ENCODE results near the gene DDRGK1. TPM values are rescaled to one million over a fixed set of nuclear protein-coding genes. Genes with fewer than 3 reads are reported as not detected.
"Not testable (repeated sequence)": the region's sequence is repeated elsewhere in the genome, so short reads cannot be mapped to it uniquely, and the experiment has no call there.

Gene DDRGK1
- total RNA-seq, 1 donor from 2014 or later, result 47.8 TPM

GRCh38 chr20:3215359-3215917 lies 11.0 kb upstream of the DDRGK1 start:
- ATAC-seq, result not testable (repeated sequence)

- ATAC-seq, result no peak
These were observed 8.7 kb upstream of the DDRGK1 start for GRCh38 chr20:3213226-3213625.

DNA sequence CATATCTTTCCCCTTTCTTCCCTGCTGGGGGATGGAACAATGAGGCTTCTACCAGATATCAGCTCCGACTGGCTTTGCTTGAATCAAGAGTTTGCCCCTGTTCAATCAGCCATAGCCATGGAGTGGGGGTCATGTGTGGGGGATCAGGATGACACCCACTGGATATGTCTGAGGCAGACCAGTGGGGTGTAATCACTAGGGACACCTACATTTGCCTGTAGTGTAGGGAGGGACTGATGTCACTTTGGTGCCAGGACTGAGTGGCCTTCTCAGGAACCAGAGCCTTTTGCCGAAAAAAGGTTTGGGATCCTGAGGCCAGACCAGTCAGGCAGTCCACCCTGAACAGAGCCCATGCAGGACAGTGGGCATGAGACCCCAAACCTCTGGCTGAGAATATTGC lies 5.9 kb upstream of the DDRGK1 start:
- ATAC-seq, result no peak

- peak; percentile 48 for ATAC-seq
These were observed 5.5 kb upstream of the DDRGK1 start for GRCh38 chr20:3209946-3210317.

GRCh38 chr20:3209257-3209945 lies 4.9 kb upstream of the DDRGK1 start, which contains the start of gene ITPA:
TSS of gene ITPA (plus strand) at chr20:3209498. CDS start at chr20:3209552, 54 bp downstream.
- ATAC-seq, result peak; percentile 44

GRCh38 chr20:3208786-3209256 lies 4.3 kb upstream of the DDRGK1 start:
- no peak for ATAC-seq

GRCh38 chr20:3203315-3204123 lies 963 bp downstream of the DDRGK1 start:
- peak; percentile 55 for ATAC-seq

- ATAC-seq, result no peak
These were observed 1.5 kb downstream of the DDRGK1 start for GRCh38 chr20:3202965-3203314.

DNA sequence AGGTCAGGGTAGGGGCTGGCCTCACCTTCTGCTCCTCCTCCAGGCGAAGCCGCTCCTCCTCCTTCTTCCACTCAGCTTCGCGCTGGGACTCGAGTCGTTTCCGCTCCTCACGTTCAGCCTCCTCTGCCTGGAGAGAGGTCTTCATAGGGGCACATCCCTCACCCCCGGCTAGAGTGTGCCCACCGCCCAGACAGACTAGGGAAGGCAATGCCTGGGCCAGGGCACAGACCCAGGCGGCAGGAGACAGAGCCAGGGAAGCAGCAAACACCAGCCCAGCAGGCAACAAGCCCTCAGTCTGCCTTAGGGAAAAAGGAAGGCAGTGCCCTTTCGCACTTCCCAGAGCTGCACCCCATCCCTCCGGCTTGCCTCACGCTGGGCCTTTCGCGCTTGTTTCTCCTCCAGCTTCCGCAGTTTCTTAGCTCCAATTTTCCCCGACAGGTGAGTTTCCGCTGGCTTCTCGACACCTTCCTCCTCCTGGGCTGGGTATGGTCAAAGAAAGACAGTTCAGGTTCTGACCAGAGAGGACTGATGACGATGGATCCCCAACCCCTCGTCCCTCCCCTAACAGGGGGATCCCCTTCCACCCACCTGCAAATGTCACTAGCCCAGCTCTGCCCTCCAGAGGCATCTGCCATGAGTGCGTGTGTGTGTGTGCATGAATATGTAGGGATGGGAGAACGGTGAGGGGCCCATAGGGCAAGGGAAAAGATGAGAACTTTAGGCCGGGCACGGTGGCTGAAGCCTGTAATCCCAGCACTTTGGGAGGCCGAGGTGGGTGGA lies 4.3 kb downstream of the DDRGK1 start:
- ATAC-seq, result no peak

GRCh38 chr20:3199206-3199605 lies 5.3 kb downstream of the DDRGK1 start:
- ATAC-seq, result no peak

GRCh38 chr20:3195590-3196237 lies 8.8 kb downstream of the DDRGK1 start:
- no peak for ATAC-seq

GRCh38 chr20:3194617-3195280 lies 9.7 kb downstream of the DDRGK1 start:
- ATAC-seq, result no peak

- no peak for ATAC-seq
These were observed 10.5 kb downstream of the DDRGK1 start for GRCh38 chr20:3193806-3194616.

DNA sequence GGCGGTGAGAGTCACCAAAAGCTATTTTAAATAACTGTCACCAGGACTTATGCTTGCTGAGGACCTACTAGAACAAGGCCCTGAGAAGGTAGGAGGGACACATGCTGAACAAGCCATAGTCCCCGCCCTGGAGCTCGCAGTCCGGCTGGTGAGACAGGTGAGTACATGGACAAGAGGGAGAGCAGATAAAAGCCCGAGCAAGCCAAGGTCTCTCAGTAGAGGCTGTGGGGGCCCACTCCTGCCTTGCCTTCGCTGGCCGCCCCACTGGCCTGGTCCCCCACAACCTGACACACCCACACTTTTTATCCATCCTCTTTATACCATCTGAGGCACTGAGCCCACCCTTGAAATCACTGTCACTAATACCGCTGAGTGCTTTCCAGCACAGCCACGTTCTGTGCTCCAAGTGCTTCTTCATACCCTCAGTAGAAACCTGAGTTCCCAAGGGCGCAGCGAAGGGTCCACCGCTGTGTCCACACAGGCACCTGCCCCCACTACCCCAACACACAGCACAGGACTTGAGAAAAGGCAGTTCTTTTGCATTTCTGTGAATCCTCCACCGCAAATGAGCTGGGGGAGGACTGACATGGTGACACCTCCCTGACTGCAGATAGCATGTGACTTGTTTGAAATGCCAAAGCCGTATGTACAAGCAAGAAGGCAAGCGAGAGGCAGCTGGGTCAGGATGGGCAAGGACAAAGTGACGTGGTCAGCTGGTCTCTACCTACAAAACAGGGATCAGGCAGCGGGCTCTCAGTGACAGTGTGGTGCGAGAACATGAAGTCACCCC lies 12.1 kb downstream of the DDRGK1 start:
- no peak for ATAC-seq

GRCh38 chr20:3190681-3191111 lies 13.8 kb downstream of the DDRGK1 start:
- no peak for ATAC-seq

- no peak for ATAC-seq
These were observed 14.8 kb downstream of the DDRGK1 start for GRCh38 chr20:3189561-3190131.

DNA sequence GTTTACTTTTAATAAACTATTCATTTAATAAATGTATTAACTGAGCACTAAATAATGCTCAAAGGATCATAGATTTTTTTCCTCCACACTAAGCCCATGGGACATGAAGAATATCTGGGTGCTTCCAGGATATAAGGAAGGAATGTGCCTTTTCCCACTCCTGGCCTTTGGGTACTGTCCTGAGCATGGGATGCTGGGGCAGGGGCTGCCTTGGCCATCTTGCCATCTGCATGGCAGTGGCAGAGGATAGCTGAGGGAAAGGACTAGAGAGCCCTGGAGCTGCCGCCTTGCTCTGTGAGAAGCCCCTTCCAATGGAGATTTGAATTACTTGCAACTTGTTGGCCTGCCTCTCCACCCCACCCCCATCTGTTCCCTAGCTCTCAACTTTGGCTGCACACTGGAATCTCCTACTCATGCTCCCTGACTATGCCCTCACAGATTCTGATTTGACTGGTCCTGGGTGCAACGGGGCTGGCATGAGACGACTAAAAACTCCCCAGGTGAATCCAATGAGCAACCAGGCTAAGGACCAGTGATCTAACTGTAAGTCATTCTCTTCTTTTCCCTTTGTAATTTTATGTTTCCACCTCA lies 15.6 kb downstream of the DDRGK1 start:
- ATAC-seq, result no peak

DNA sequence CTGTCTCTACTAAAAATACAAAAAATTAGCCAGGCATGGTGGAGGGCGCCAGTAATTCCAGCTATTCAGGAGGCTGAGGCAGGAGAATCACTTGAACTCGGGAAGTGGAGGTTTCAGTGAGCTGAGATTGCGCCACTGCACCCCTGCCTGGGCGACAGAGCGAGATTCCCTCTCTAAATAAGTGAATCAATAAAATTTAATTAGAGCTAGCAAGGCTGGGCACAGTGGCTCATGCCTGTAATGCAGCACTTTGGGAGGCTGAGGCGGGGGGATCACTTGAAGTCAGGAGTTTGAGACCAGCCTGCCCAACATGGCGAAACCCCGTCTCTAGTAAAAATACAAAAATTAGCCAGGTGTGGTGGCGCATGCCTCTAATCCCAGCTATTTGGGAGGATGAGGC lies 16.6 kb downstream of the DDRGK1 start:
- ATAC-seq, result not testable (repeated sequence)

All from esophagus mucosa (tissue), 1 donor.